EL (cell line): ENCODE results near the gene STIP1.

Experiments
- DNase-seq: peaks from one replicate; pipeline ENCODE4 v3.0.0-alpha.2; 2016

STIP1 gene

GRCh38 chr11:64253043-64253442 lies 67.1 kb downstream of the STIP1 start:
- no peak for DNase-seq

DNA sequence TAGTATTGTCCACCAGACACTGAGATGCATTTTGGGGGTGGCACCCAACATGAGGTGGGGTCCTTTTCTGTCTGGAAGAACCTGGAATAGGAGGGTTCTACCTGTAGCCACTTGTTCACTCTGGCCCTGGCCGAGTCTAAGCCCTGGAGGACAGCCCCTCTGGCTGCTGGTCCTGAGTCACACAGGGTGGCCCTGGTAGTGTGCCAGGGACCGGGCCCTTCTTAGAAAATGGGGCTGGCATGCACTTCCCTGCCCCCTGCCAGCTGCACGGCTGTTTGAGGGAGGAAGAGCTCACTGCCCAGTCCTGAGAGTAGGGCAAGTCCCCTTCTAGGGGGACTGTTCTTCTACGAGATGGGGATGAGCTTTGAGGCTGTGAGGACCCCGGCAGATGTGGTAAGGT lies 67.5 kb downstream of the STIP1 start:
- no peak for DNase-seq
